Measurements from ENCODE around the gene GPI. TPM values are rescaled to one million over a fixed set of nuclear protein-coding genes. Genes with fewer than 3 reads are reported as not detected.

The GPI gene
- total RNA-seq, 1 donor from 2014 or later = 228 TPM

DNA sequence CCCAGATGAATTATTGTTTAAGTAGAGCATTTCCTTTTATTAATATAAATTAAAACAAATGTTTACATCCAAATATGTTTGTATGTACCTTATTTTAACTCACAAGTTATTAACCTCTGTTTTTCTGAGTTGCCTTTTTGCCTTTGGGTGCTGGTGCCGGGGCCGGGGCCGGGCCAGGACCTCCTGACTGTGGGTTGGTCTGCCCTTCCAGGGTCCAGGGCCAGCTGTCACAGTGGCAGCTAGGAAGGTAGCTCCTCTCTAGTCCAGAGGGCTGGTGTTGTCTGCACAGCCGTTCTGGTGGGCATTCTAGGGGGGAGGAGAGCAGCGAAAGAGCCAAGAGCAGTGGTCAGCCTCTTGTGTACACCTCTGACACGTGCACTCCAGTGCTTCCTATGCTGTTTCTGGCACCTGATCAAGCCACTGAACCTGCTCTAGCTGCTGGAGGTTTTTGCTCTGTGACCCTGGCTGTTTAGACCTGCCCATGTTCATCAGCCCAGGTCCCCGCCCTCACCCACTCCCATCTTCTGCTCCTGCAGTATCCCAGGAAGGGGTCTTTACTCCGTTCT, 61.2 kb downstream of the GPI start:
- TF ChIP-seq, protein P1, sequence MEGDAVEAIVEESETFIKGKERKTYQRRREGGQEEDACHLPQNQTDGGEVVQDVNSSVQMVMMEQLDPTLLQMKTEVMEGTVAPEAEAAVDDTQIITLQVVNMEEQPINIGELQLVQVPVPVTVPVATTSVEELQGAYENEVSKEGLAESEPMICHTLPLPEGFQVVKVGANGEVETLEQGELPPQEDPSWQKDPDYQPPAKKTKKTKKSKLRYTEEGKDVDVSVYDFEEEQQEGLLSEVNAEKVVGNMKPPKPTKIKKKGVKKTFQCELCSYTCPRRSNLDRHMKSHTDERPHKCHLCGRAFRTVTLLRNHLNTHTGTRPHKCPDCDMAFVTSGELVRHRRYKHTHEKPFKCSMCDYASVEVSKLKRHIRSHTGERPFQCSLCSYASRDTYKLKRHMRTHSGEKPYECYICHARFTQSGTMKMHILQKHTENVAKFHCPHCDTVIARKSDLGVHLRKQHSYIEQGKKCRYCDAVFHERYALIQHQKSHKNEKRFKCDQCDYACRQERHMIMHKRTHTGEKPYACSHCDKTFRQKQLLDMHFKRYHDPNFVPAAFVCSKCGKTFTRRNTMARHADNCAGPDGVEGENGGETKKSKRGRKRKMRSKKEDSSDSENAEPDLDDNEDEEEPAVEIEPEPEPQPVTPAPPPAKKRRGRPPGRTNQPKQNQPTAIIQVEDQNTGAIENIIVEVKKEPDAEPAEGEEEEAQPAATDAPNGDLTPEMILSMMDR (IDR thresholded peaks at IDR 0.05; ENCODE audit: unreplicated experiment) = no peak

GRCh38 chr19:34428549-34429285, 63.7 kb downstream of the GPI start:
- peak in 1 of 2 experiments; percentile 23 for DNase-seq (ENCODE audit: low spot score in 2 of 2, unreplicated experiment in 2 of 2)
- no peaks in the 10 kb centered on the region for H3K9me3 Mint-ChIP-seq

More for the DNA sequence above, 61.2 kb downstream of the GPI start:
- H3K27me3 Mint-ChIP-seq (ENCODE audit: low read depth) = no peaks in the 10 kb centered on the region
- no peaks in the 10 kb centered on the region for H3K9me3 Mint-ChIP-seq
- no peak for DNase-seq (ENCODE audit: low spot score in 2 of 2, unreplicated experiment in 2 of 2)
- H3K4me1 Mint-ChIP-seq = peaks cover 25% of the 10 kb centered on the region
- H3K27ac Mint-ChIP-seq = peak overlapping the region; percentile 7
- H3K36me3 Mint-ChIP-seq = peaks cover 13% of the 10 kb centered on the region
- H3K4me3 Mint-ChIP-seq = no peak overlapping the region

DNA sequence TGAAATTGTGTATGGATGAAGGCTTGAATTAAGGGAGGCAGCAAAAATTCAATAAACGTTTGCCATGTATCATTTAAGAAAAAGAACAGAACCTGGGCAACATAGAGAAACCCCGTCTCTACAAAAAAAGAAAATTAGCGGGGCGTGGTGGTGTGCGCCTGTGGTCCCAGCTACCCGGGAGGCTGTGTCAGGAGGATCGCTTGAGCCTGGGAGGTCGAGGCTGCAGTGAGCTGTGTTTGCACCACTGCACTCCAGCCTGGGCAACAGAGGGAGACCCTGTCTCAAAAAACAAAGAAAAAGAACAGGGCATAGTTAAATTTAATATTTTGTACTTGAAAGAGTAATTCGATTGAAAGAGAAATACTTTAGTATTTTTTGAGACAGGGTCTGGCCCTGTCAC, 64.6 kb downstream of the GPI start:
- peak overlapping the region; percentile 98 for H3K4me3 Mint-ChIP-seq
- no peaks in the 10 kb centered on the region for H3K27me3 Mint-ChIP-seq (ENCODE audit: low read depth)
- peak overlapping the region; percentile 47 for H3K27ac Mint-ChIP-seq
- DNase-seq (ENCODE audit: low spot score in 2 of 2, unreplicated experiment in 2 of 2) = no peak
- H3K36me3 Mint-ChIP-seq = peaks cover 11% of the 10 kb centered on the region
- H3K4me1 Mint-ChIP-seq = peaks cover 27% of the 10 kb centered on the region
- TF ChIP-seq, protein P1 (IDR thresholded peaks at IDR 0.05; ENCODE audit: unreplicated experiment) = no peak
- no peaks in the 10 kb centered on the region for H3K9me3 Mint-ChIP-seq

More at GRCh38 chr19:34428549-34429285, 63.7 kb downstream of the GPI start:
- Mint-ChIP-seq H3K27me3 (ENCODE audit: low read depth) (no peaks in the 10 kb centered on the region), H3K4me3 (peak overlapping the region; percentile 98), H3K36me3 (peaks cover 14% of the 10 kb centered on the region), H3K4me1 (peaks cover 27% of the 10 kb centered on the region), H3K27ac (peak overlapping the region; percentile 97)
- TF ChIP-seq, protein P1 (IDR thresholded peaks at IDR 0.05; ENCODE audit: unreplicated experiment) = no peak

GRCh38 chr19:34430738-34431625, 66.0 kb downstream of the GPI start:
- TF ChIP-seq, protein P1 (IDR thresholded peaks at IDR 0.05; ENCODE audit: unreplicated experiment) = no peak
- Mint-ChIP-seq H3K9me3 (no peaks in the 10 kb centered on the region), H3K27me3 (ENCODE audit: low read depth) (no peaks in the 10 kb centered on the region), H3K4me3 (peak overlapping the region; percentile 98), H3K36me3 (peaks cover 16% of the 10 kb centered on the region), H3K27ac (peak overlapping the region; percentile 72), H3K4me1 (peaks cover 27% of the 10 kb centered on the region)
- no peak for DNase-seq (ENCODE audit: low spot score in 2 of 2, unreplicated experiment in 2 of 2)

DNA sequence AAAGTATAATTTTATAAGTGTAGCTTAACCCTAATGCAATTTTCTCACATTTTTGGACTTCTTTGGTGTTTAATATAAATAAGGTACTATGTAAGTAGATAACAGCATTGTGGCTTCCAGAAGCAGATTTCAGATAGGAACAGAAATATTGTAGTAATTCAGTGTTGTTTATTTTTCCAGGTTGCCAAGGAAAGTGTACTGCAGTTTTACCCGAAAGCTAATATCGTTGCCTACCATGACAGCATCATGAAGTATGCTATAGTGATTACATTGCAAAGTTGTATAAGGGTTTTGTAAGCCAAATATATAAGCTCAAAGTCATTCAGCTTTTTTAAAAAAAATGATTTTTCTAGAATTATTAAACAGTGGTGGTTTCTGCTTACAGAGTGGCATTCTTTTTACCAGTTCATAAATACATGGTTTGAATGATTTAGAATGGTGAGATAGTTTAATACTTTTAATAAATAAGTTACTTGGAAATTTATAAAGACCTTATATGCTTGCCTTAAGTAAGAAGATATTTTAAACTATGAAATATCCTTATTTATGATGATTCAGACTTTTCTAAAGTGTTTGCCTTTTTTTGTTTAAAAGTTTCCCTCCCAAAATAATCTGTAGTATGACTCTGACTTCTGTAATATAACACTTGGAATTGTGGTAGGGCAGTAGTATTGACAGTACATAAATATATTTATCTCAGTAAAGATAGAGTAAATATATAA, 66.8 kb downstream of the GPI start:
- peaks cover 20% of the 10 kb centered on the region for H3K36me3 Mint-ChIP-seq
- TF ChIP-seq, protein P1 (IDR thresholded peaks at IDR 0.05; ENCODE audit: unreplicated experiment) = no peak
- H3K4me3 Mint-ChIP-seq = no peak overlapping the region
- H3K9me3 Mint-ChIP-seq = no peaks in the 10 kb centered on the region
- no peaks in the 10 kb centered on the region for H3K27me3 Mint-ChIP-seq (ENCODE audit: low read depth)
- H3K4me1 Mint-ChIP-seq = peaks cover 27% of the 10 kb centered on the region
- DNase-seq (ENCODE audit: low spot score in 2 of 2, unreplicated experiment in 2 of 2) = no peak
- no peak overlapping the region for H3K27ac Mint-ChIP-seq

All from mesothelial cell of epicardium (in vitro differentiated cells).